Fibroblast of lung (primary cell): ENCODE measurements around the gene CHCHD10. TPM values are rescaled to one million over a fixed set of nuclear protein-coding genes. Genes with fewer than 3 reads are reported as not detected.

ENCODE experiments used
- DNase-seq, 2 donors: peaks; one replicate each; pipeline versions ENCODE4 v3.0.0 to v3.0.0-alpha.2; 2010; ENCODE audit warnings: low read depth in 2 of 2
- H2AFZ ChIP-seq: 2 replicates; pipeline ENCODE4 v1.5.1; 2012; ENCODE audit warnings: low read length, control low read depth, inconsistent platforms
- H3K27ac ChIP-seq: 2 replicates; pipeline ENCODE4 v1.5.1; 2011; ENCODE audit warnings: low read length, control low read depth; ENCODE audit not compliant: insufficient read depth
- H3K27me3 ChIP-seq: 2 replicates; pipeline ENCODE4 v1.5.1; 2011; ENCODE audit warnings: mild to moderate bottlenecking, low read length; ENCODE audit not compliant: control insufficient read depth, insufficient read depth
- H3K36me3 ChIP-seq: 2 replicates; pipeline ENCODE4 v1.5.1; 2011; ENCODE audit warnings: low read length; ENCODE audit not compliant: control insufficient read depth, insufficient read depth
- H3K4me1 ChIP-seq: 2 replicates; pipeline ENCODE4 v1.5.1; 2011; ENCODE audit warnings: low read length; ENCODE audit not compliant: control insufficient read depth, insufficient read depth; ENCODE audit errors: extremely low read depth
- H3K4me2 ChIP-seq: 2 replicates; pipeline ENCODE4 v1.5.1; 2011; ENCODE audit warnings: low read length, control low read depth; ENCODE audit not compliant: insufficient read depth; ENCODE audit errors: extremely low read depth
- H3K4me3 ChIP-seq, 4 experiments: fragments of 200-600 bp in 1 of 4; sonication (generic) in 1 of 4; replicated peaks in 1 of 4; 2 replicates each; pipeline ENCODE4 v1.5.1; 2011 to 2016; ENCODE audit warnings: low read length in 4 of 4, low read depth in 3 of 4, mild to moderate bottlenecking in 3 of 4, control low read depth in 2 of 4, inconsistent platforms in 1 of 4, mixed read lengths in 1 of 4; ENCODE audit not compliant: insufficient read depth in 1 of 4; ENCODE audit errors: control extremely low read depth in 1 of 4
- H3K79me2 ChIP-seq: 2 replicates; pipeline ENCODE4 v1.5.1; 2012; ENCODE audit warnings: mild to moderate bottlenecking, low read length, inconsistent platforms; ENCODE audit not compliant: control insufficient read depth, insufficient read depth
- H3K9ac ChIP-seq: 2 replicates; pipeline ENCODE4 v1.5.1; 2011; ENCODE audit warnings: mild to moderate bottlenecking, low read length, control low read depth; ENCODE audit not compliant: insufficient read depth
- H3K9me3 ChIP-seq: 2 replicates; pipeline ENCODE4 v1.5.1; 2012; ENCODE audit warnings: low read depth, low read length; ENCODE audit not compliant: control insufficient read depth, insufficient read depth
- H4K20me1 ChIP-seq: 2 replicates; pipeline ENCODE4 v1.5.1; 2011; ENCODE audit warnings: low read length; ENCODE audit not compliant: control insufficient read depth, insufficient read depth; ENCODE audit errors: extremely low read depth
- EZH2 ChIP-seq: IDR thresholded peaks from 2 replicates; pipeline ENCODE4 v1.5.1; 2012; ENCODE audit warnings: low read length, control low read depth, mild to moderate bottlenecking; ENCODE audit errors: missing control alignments
- polyA plus RNA-seq, 2 donors: library from polyadenylated mRNA; depleted of rRNA in 1 of 2; stranded (reverse) in 1 of 2; unstranded in 1 of 2; fragments of >200 nt; gene quantifications; 2 replicates each; pipeline ENCODE4 v1.2.1, GENCODE V29; 2011 to 2012; ENCODE audit warnings: missing spikeins in 1 of 2
- total RNA-seq: library from RNA; depleted of rRNA; stranded (reverse); fragments of >200 nt; gene quantifications from 2 replicates; pipeline ENCODE4 v1.2.1, GENCODE V29; 2014
- TF ChIP-seq, protein P1 (sequence below), 2 donors: IDR thresholded peaks in 1 of 2; conservative IDR thresholded peaks in 1 of 2; 1 replicate in 1 of 2; 2 replicates in 1 of 2; pipeline ENCODE4 v1.5.1; 2011 to 2012; ENCODE audit warnings: low read length in 2 of 2, control low read depth in 1 of 2, inconsistent platforms in 1 of 2, low read depth in 1 of 2, mild to moderate bottlenecking in 1 of 2

The CHCHD10 gene
- total and polyA plus RNA-seq, 2 donors (not counting 1 experiment from before 2014, with no cell fraction given): 5.4 to 11.4 TPM

DNA sequence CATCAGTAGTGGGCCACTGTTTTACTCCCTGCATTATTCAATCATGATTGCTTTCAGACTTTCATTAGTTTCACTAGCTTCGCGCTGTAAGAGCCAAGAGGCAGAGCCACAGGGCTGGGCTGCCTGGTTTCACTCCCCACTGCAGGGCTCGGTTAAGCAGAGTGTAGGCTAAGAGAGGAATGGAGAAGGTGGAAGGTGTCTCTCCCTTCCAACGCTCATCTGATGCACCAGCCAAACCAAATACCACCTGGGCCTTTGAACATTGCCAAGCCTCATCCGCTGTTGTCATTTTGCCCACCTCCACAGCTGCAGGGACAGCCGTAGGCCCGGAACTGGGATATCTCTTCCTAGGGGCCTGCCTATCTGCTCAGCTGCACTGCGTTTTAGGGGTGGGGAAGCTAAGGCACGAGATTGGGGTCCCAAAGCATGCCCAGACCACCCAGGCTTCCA, 18.5 kb upstream of the CHCHD10 start:
- Histone ChIP-seq H3K27me3 (no peaks in the 10 kb centered on the region), H3K9ac (peak overlapping the region; percentile 32), H3K36me3 (no peaks in the 10 kb centered on the region), H3K4me2 (peak overlapping the region; percentile 90), H4K20me1 (no peaks in the 10 kb centered on the region), H2AFZ (peak overlapping the region; percentile 2), H3K79me2 (peaks cover 36% of the 10 kb centered on the region), H3K9me3 (no peaks in the 10 kb centered on the region), H3K27ac (peak overlapping the region; percentile 95), H3K4me1 (peaks cover 11% of the 10 kb centered on the region), H3K4me3 (peak overlapping the region; percentile 5 to 94 (median 50))
- TF ChIP-seq, protein P1, sequence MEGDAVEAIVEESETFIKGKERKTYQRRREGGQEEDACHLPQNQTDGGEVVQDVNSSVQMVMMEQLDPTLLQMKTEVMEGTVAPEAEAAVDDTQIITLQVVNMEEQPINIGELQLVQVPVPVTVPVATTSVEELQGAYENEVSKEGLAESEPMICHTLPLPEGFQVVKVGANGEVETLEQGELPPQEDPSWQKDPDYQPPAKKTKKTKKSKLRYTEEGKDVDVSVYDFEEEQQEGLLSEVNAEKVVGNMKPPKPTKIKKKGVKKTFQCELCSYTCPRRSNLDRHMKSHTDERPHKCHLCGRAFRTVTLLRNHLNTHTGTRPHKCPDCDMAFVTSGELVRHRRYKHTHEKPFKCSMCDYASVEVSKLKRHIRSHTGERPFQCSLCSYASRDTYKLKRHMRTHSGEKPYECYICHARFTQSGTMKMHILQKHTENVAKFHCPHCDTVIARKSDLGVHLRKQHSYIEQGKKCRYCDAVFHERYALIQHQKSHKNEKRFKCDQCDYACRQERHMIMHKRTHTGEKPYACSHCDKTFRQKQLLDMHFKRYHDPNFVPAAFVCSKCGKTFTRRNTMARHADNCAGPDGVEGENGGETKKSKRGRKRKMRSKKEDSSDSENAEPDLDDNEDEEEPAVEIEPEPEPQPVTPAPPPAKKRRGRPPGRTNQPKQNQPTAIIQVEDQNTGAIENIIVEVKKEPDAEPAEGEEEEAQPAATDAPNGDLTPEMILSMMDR (conservative IDR thresholded peaks at IDR 0.05 in 1 of 2, IDR thresholded peaks at IDR 0.05 in 1 of 2; ENCODE audit: low read depth in 1 of 2, low read length in 2 of 2): no peak
- TF ChIP-seq EZH2: no peak
- DNase-seq: no peak

DNA sequence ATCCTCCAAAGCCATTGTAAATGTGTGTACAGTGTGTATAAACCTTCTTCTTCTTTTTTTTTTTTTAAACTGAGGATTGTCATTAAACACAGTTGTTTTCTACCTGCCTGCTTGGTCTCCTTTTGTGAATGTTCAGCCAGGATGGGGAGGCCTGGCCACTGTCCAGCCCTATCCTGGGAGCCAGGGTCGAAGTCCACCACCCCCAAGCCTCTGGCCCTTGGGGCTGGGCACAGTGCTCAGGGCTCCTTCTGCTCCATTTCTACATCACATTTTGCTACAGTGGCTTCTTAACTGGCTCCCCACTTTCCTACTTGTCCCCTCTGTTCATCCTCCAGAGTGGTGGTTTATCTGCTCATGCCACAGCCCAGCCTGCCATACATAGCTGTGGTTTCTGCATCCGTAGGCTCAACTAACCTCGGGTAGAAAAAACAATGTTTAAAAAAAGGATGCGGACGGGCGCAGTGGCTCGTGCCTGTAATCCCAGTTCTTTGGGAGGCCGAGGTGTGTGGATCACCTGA, 16.5 kb upstream of the CHCHD10 start:
- no peak overlapping the region for H3K9ac ChIP-seq
- no peaks in the 10 kb centered on the region for H3K36me3 ChIP-seq
- H2AFZ ChIP-seq: no peak overlapping the region
- H3K27ac ChIP-seq: no peak overlapping the region
- no peak for TF ChIP-seq EZH2
- TF ChIP-seq, protein P1 (conservative IDR thresholded peaks at IDR 0.05 in 1 of 2, IDR thresholded peaks at IDR 0.05 in 1 of 2; ENCODE audit: low read depth in 1 of 2, low read length in 2 of 2): no peak
- H4K20me1 ChIP-seq: no peaks in the 10 kb centered on the region
- DNase-seq: peak in 1 of 2 donors; percentile 75
- H3K79me2 ChIP-seq: peaks cover 20% of the 10 kb centered on the region
- no peak overlapping the region for H3K4me2 ChIP-seq
- no peak overlapping the region for H3K4me3 ChIP-seq
- H3K4me1 ChIP-seq: peaks cover 7% of the 10 kb centered on the region
- H3K27me3 ChIP-seq: no peaks in the 10 kb centered on the region
- H3K9me3 ChIP-seq: no peaks in the 10 kb centered on the region

DNA sequence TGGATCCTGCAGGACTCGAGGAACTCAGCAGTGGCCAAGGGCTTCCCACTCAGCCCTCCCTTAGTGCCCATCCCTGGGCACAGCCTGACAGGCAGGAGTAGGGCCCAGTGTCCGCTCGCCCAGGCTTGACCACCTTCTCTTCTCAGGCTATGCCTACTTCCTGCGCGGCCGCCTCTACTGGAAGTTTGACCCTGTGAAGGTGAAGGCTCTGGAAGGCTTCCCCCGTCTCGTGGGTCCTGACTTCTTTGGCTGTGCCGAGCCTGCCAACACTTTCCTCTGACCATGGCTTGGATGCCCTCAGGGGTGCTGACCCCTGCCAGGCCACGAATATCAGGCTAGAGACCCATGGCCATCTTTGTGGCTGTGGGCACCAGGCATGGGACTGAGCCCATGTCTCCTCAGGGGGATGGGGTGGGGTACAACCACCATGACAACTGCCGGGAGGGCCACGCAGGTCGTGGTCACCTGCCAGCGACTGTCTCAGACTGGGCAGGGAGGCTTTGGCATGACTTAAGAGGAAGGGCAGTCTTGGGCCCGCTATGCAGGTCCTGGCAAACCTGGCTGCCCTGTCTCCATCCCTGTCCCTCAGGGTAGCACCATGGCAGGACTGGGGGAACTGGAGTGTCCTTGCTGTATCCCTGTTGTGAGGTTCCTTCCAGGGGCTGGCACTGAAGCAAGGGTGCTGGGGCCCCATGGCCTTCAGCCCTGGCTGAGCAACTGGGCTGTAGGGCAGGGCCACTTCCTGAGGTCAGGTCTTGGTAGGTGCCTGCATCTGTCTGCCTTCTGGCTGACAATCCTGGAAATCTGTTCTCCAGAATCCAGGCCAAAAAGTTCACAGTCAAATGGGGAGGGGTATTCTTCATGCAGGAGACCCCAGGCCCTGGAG, 15.7 kb upstream of the CHCHD10 start:
- Histone ChIP-seq H3K27me3 (no peaks in the 10 kb centered on the region), H3K36me3 (no peaks in the 10 kb centered on the region), H2AFZ (no peak overlapping the region), H3K4me2 (no peak overlapping the region), H3K4me1 (peaks cover 7% of the 10 kb centered on the region), H3K9ac (no peak overlapping the region), H3K27ac (no peak overlapping the region), H3K9me3 (no peaks in the 10 kb centered on the region), H4K20me1 (no peaks in the 10 kb centered on the region), H3K79me2 (peaks cover 13% of the 10 kb centered on the region), H3K4me3 (no peak overlapping the region)
- TF ChIP-seq, protein P1 (conservative IDR thresholded peaks at IDR 0.05 in 1 of 2, IDR thresholded peaks at IDR 0.05 in 1 of 2; ENCODE audit: low read depth in 1 of 2, low read length in 2 of 2): no peak
- no peak for DNase-seq
